GM23338 (cell line): ENCODE results near the gene PIAS1. TPM values are rescaled to one million over a fixed set of nuclear protein-coding genes. Genes with fewer than 3 reads are reported as not detected.
"Not testable (repeated sequence)": the region's sequence is repeated elsewhere in the genome, so short reads cannot be mapped to it uniquely, and the experiment has no call there.

ENCODE experiments used
- ATAC-seq: fragments of 200-7000 bp; cut with Tn5 transposase; 3 replicates; pipeline ENCODE4 v1.9.1; 2020
- DNase-seq: peaks from one replicate; pipeline ENCODE4 v3.0.0-alpha.2; 2015; ENCODE audit warnings: low spot score
- H2AFZ ChIP-seq: fragments of 200-600 bp; sonication (generic); 2 replicates; pipeline ENCODE4 v1.8.0; 2016; ENCODE audit warnings: antibody characterized with exemption, mild to moderate bottlenecking, moderate library complexity
- H3F3A ChIP-seq: fragments of 200-600 bp; sonication (generic); replicated peaks from 2 replicates; pipeline ENCODE4 v1.8.0; 2017; ENCODE audit warnings: antibody characterized with exemption, mixed run types, low read depth
- H3K27ac ChIP-seq: fragments of 200-600 bp; sonication (generic); 2 replicates; pipeline ENCODE4 v1.6.1; 2016; ENCODE audit warnings: low read depth
- H3K27me3 ChIP-seq: fragments of 200-600 bp; sonication (generic); 2 replicates; pipeline ENCODE4 v1.8.0; 2016; ENCODE audit warnings: mild to moderate bottlenecking, mixed run types, moderate library complexity; ENCODE audit not compliant: insufficient read depth
- H3K36me3 ChIP-seq: fragments of 200-600 bp; sonication (generic); 2 replicates; pipeline ENCODE4 v1.8.0; 2016; ENCODE audit warnings: mild to moderate bottlenecking; ENCODE audit not compliant: insufficient read depth
- H3K4me1 ChIP-seq: fragments of 200-600 bp; sonication (generic); 2 replicates; pipeline ENCODE4 v1.8.0; 2016; ENCODE audit warnings: mild to moderate bottlenecking, moderate library complexity; ENCODE audit not compliant: insufficient read depth
- H3K4me2 ChIP-seq: fragments of 200-600 bp; sonication (generic); 2 replicates; pipeline ENCODE4 v1.7.1; 2017; ENCODE audit warnings: mixed run types
- H3K4me3 ChIP-seq: fragments of 200-600 bp; sonication (generic); 2 replicates; pipeline ENCODE4 v1.6.1; 2016; ENCODE audit warnings: mixed run types
- H3K79me2 ChIP-seq: fragments of 200-600 bp; sonication (generic); replicated peaks from 2 replicates; pipeline ENCODE4 v1.8.0; 2017; ENCODE audit warnings: mild to moderate bottlenecking; ENCODE audit not compliant: insufficient read depth
- H3K9me2 ChIP-seq: fragments of 200-600 bp; sonication (generic); 2 replicates; pipeline ENCODE4 v1.8.0; 2017; ENCODE audit not compliant: insufficient read depth
- H4K20me1 ChIP-seq: fragments of 200-600 bp; sonication (generic); replicated peaks from 2 replicates; pipeline ENCODE4 v1.8.0; 2017; ENCODE audit warnings: mild to moderate bottlenecking; ENCODE audit not compliant: insufficient read depth
- H3K27ac Mint-ChIP-seq: 2 replicates; pipeline ENCODE4 v1.8.0; 2020; ENCODE audit warnings: inconsistent platforms, mild to moderate bottlenecking, moderate library complexity, mixed read lengths
- H3K27me3 Mint-ChIP-seq: 3 replicates; pipeline ENCODE4 v1.8.0; 2022; ENCODE audit warnings: low read depth, mild to moderate bottlenecking, moderate library complexity, mixed read lengths, inconsistent platforms; ENCODE audit not compliant: insufficient read depth, poor library complexity
- H3K36me3 Mint-ChIP-seq: 3 replicates; pipeline ENCODE4 v1.8.0; 2021; ENCODE audit warnings: low read depth, mild to moderate bottlenecking, inconsistent platforms, moderate library complexity, mixed read lengths
- H3K4me1 Mint-ChIP-seq: 3 replicates; pipeline ENCODE4 v1.8.0; 2020; ENCODE audit warnings: mild to moderate bottlenecking, inconsistent platforms, mixed read lengths
- H3K4me3 Mint-ChIP-seq: 3 replicates; pipeline ENCODE4 v1.8.0; 2021; ENCODE audit warnings: moderate library complexity, mild to moderate bottlenecking, inconsistent platforms, mixed read lengths
- H3K9me3 Mint-ChIP-seq: 3 replicates; pipeline ENCODE4 v1.8.0; 2020; ENCODE audit warnings: moderate library complexity, mild to moderate bottlenecking, inconsistent platforms, mixed read lengths
- CREB1 ChIP-seq: fragments of 250-450 bp; sonication (Bioruptor Pico); IDR thresholded peaks from 2 replicates; pipeline ENCODE4 v1.5.0; 2020; ENCODE audit warnings: low read depth, mild to moderate bottlenecking, moderate library complexity
- JUNB ChIP-seq: IDR thresholded peaks from one replicate; pipeline ENCODE4 v1.6.1; 2016; ENCODE audit warnings: antibody characterized with exemption; ENCODE audit not compliant: unreplicated experiment
- NANOG ChIP-seq: IDR thresholded peaks from 2 replicates; pipeline ENCODE4 v1.6.1; 2016; ENCODE audit warnings: antibody characterized with exemption, borderline replicate concordance
- POLR2AphosphoS5 ChIP-seq: IDR thresholded peaks from 2 replicates; pipeline ENCODE4 v1.6.1; 2016; ENCODE audit warnings: antibody characterized with exemption, low read depth
- STAT1 ChIP-seq: IDR thresholded peaks from one replicate; pipeline ENCODE4 v1.6.1; 2016; ENCODE audit warnings: antibody characterized with exemption; ENCODE audit not compliant: unreplicated experiment
- ZNF114 ChIP-seq: fragments of 250-450 bp; sonication (Bioruptor Pico); IDR thresholded peaks from 2 replicates; pipeline ENCODE4 v1.5.0; 2020; ENCODE audit warnings: mild to moderate bottlenecking, moderate library complexity
- ZNF331 ChIP-seq: fragments of 250-450 bp; sonication (Bioruptor Pico); IDR thresholded peaks from 2 replicates; pipeline ENCODE4 v1.5.0; 2020; ENCODE audit warnings: low read depth, mild to moderate bottlenecking, moderate library complexity
- polyA plus RNA-seq: library from polyadenylated mRNA; unstranded; fragments of >200 nt; fragmentation: Nextera tagmentation; extraction: Ambion mirVana; gene quantifications from 2 replicates; pipeline ENCODE4 v1.2.1, GENCODE V29; 2016
- total RNA-seq: library from RNA; depleted of rRNA; stranded (reverse); fragments of >200 nt; shearing (Covaris generic); gene quantifications from 2 replicates; pipeline ENCODE4 v1.2.3, GENCODE V29; 2014
- TF ChIP-seq, protein P1 (sequence below): IDR thresholded peaks from one replicate; pipeline ENCODE4 v1.6.1; 2018; ENCODE audit warnings: antibody characterized with exemption; ENCODE audit not compliant: unreplicated experiment

Gene PIAS1
- total and polyA plus RNA-seq, 2 experiments from 2014 or later: 30.7 to 32.1 TPM

DNA sequence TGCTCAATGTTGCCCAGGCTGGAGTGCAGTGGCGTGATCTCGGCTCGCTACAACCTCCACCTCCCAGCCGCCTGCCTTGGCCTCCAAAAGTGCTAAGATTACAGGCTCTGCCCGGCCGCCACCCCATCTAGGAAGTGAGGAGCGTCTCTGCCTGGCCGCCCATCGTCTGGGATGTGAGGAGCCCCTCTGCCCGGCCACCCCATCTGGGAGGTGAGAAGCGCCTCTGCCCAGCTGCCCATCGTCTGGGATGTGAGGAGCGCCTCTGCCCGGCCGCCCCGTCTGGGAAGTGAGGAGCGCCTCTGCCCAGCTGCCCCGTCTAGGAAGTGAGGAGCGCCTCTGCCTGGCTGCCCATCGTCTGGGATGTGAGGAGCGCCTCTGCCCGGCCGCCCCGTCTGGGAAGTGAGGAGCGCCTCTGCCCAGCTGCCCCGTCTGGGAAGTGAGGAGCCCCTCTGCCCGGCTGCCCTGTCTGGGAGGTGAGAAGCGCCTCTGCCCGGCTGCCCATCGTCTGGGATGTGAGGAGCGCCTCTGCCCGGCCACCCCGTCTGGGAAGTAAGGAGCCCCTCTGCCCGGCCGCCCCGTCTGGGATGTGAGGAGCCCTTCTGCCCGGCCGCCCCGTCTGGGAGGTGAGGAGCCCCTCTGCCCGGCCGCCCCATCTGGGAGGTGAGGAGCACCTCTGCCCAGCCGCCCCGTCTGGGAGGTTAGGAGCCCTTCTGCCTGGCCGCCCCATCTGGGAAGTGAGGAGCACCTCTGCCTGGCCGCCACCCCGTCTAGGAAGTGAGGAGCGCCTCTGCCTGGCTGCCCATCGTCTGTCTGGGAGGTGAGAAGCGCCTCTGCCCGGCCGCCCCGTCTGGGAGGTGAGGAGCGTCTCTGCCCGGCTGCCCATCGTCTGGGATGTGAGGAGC is 167.7 kb downstream of the PIAS1 start:
- peaks cover 10% of the 10 kb centered on the region; the same call in 1 of the 2 replicates for H3K36me3 ChIP-seq
- not testable (repeated sequence) for H3K4me2 ChIP-seq, H3K27me3 Mint-ChIP-seq, H3K27ac ChIP-seq, H3K4me1 Mint-ChIP-seq, H3K9me2 ChIP-seq, H3K4me3 ChIP-seq, H2AFZ ChIP-seq, H3K27me3 ChIP-seq, H3F3A ChIP-seq, H3K27ac Mint-ChIP-seq, DNase-seq, ATAC-seq, H3K4me1 ChIP-seq, H3K4me3 Mint-ChIP-seq
- H4K20me1 ChIP-seq: peaks cover 32% of the 10 kb centered on the region
- Mint-ChIP-seq H3K9me3 (peaks cover 27% of the 10 kb centered on the region), H3K36me3 (peaks cover 76% of the 10 kb centered on the region)
- H3K79me2 ChIP-seq: peaks cover 84% of the 10 kb centered on the region

- not testable (repeated sequence) for H3F3A ChIP-seq, H3K36me3 ChIP-seq, H3K27me3 ChIP-seq, H3K27ac ChIP-seq, H2AFZ ChIP-seq, ATAC-seq, H3K4me2 ChIP-seq, H3K4me3 Mint-ChIP-seq, H3K9me2 ChIP-seq, H3K4me3 ChIP-seq, H3K27me3 Mint-ChIP-seq, H3K4me1 ChIP-seq, H3K4me1 Mint-ChIP-seq, H3K27ac Mint-ChIP-seq, DNase-seq
- H3K9me3 Mint-ChIP-seq: peaks cover 27% of the 10 kb centered on the region
- peaks cover 84% of the 10 kb centered on the region for H3K79me2 ChIP-seq
- H4K20me1 ChIP-seq: peaks cover 31% of the 10 kb centered on the region
- peaks cover 71% of the 10 kb centered on the region for H3K36me3 Mint-ChIP-seq
Observed at GRCh38 chr15:68222432-68222743, 168.3 kb downstream of the PIAS1 start.

- no peak for ATAC-seq
- no peak overlapping the region for H3K4me3 ChIP-seq
- H3K27ac Mint-ChIP-seq: no peak overlapping the region
- TF ChIP-seq CREB1 (CRISPR knock-in tag): no peak
- TF ChIP-seq NANOG: no peak
- no peak for TF ChIP-seq STAT1
- TF ChIP-seq, protein P1, sequence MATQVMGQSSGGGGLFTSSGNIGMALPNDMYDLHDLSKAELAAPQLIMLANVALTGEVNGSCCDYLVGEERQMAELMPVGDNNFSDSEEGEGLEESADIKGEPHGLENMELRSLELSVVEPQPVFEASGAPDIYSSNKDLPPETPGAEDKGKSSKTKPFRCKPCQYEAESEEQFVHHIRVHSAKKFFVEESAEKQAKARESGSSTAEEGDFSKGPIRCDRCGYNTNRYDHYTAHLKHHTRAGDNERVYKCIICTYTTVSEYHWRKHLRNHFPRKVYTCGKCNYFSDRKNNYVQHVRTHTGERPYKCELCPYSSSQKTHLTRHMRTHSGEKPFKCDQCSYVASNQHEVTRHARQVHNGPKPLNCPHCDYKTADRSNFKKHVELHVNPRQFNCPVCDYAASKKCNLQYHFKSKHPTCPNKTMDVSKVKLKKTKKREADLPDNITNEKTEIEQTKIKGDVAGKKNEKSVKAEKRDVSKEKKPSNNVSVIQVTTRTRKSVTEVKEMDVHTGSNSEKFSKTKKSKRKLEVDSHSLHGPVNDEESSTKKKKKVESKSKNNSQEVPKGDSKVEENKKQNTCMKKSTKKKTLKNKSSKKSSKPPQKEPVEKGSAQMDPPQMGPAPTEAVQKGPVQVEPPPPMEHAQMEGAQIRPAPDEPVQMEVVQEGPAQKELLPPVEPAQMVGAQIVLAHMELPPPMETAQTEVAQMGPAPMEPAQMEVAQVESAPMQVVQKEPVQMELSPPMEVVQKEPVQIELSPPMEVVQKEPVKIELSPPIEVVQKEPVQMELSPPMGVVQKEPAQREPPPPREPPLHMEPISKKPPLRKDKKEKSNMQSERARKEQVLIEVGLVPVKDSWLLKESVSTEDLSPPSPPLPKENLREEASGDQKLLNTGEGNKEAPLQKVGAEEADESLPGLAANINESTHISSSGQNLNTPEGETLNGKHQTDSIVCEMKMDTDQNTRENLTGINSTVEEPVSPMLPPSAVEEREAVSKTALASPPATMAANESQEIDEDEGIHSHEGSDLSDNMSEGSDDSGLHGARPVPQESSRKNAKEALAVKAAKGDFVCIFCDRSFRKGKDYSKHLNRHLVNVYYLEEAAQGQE: no peak
- TF ChIP-seq ZNF331: no peak
- no peak for TF ChIP-seq JUNB
- TF ChIP-seq ZNF114 (CRISPR knock-in tag): no peak
- no peak for TF ChIP-seq POLR2AphosphoS5
Observed at GRCh38 chr15:68223171-68223570, 169.1 kb downstream of the PIAS1 start.

More at GRCh38 chr15:68223171-68223570, 169.1 kb downstream of the PIAS1 start:
- H3K27ac ChIP-seq: no peak overlapping the region
- H3K36me3 Mint-ChIP-seq: peaks cover 63% of the 10 kb centered on the region
- H3K27me3 Mint-ChIP-seq: no peaks in the 10 kb centered on the region
- H3F3A ChIP-seq: peaks cover 5% of the 10 kb centered on the region; the same call in 1 of the 2 replicates
- peaks cover 27% of the 10 kb centered on the region for H3K9me3 Mint-ChIP-seq
- no peak overlapping the region for H3K4me3 Mint-ChIP-seq
- H4K20me1 ChIP-seq: peaks cover 34% of the 10 kb centered on the region
- H3K4me1 ChIP-seq: peaks cover 12% of the 10 kb centered on the region; the same call in 1 of the 2 replicates
- peaks cover 84% of the 10 kb centered on the region for H3K79me2 ChIP-seq
- peaks cover 16% of the 10 kb centered on the region for H3K4me1 Mint-ChIP-seq
- H3K27me3 ChIP-seq: no peaks in the 10 kb centered on the region
- no peaks in the 10 kb centered on the region for H3K9me2 ChIP-seq
- no peak for DNase-seq
- H3K4me2 ChIP-seq: no peak overlapping the region
- peaks cover 5% of the 10 kb centered on the region; the same call in 1 of the 2 replicates for H3K36me3 ChIP-seq
- H2AFZ ChIP-seq: no peak overlapping the region
